H9 (cell line): Measurements from ENCODE around the gene CARMIL3. TPM values are rescaled to one million over a fixed set of nuclear protein-coding genes. Genes with fewer than 3 reads are reported as not detected.

Source experiments
- DNase-seq: peaks from one replicate; pipeline ENCODE4 v3.0.0-alpha.2; 2017
- H2AFZ ChIP-seq: one replicate; pipeline ENCODE4 v1.6.1; 2013; ENCODE audit warnings: mild to moderate bottlenecking, low read length, control low read depth, moderate library complexity
- H2AK5ac ChIP-seq: 2 replicates; pipeline ENCODE4 v1.6.1; 2013; ENCODE audit warnings: low read length, control low read depth, mixed read lengths; ENCODE audit not compliant: insufficient read length
- H2BK120ac ChIP-seq: one replicate; pipeline ENCODE4 v1.6.1; 2013; ENCODE audit warnings: low read depth, mild to moderate bottlenecking, low read length, control low read depth, inconsistent platforms; ENCODE audit not compliant: poor library complexity, severe bottlenecking
- H2BK12ac ChIP-seq: 2 replicates; pipeline ENCODE4 v1.6.1; 2013; ENCODE audit warnings: low read length, control low read depth, mixed read lengths, low read depth; ENCODE audit not compliant: insufficient read length
- H2BK15ac ChIP-seq: 2 replicates; pipeline ENCODE4 v1.6.1; 2013; ENCODE audit warnings: low read depth, low read length, control low read depth
- H2BK20ac ChIP-seq: one replicate; pipeline ENCODE4 v1.6.1; 2013; ENCODE audit warnings: low read depth, mild to moderate bottlenecking, low read length, control low read depth, inconsistent platforms; ENCODE audit not compliant: poor library complexity, severe bottlenecking
- H2BK5ac ChIP-seq: 2 replicates; pipeline ENCODE4 v1.6.1; 2013; ENCODE audit warnings: low read length, control low read depth, mixed read lengths; ENCODE audit not compliant: insufficient read length
- H3K14ac ChIP-seq: 2 replicates; pipeline ENCODE4 v1.6.1; 2013; ENCODE audit warnings: low read length, control low read depth; ENCODE audit not compliant: insufficient read depth
- H3K18ac ChIP-seq: 2 replicates; pipeline ENCODE4 v1.6.1; 2013; ENCODE audit warnings: low read depth, mild to moderate bottlenecking, mixed read lengths, low read length, control low read depth; ENCODE audit not compliant: insufficient read length
- H3K23ac ChIP-seq: 2 replicates; pipeline ENCODE4 v1.6.1; 2013; ENCODE audit warnings: low read length, control low read depth, mixed read lengths, low read depth; ENCODE audit not compliant: insufficient read length
- H3K23me2 ChIP-seq: 2 replicates; pipeline ENCODE4 v1.6.1; 2013; ENCODE audit warnings: low read depth, mild to moderate bottlenecking, mixed read lengths, low read length, control low read depth; ENCODE audit not compliant: insufficient read length, poor library complexity, severe bottlenecking
- H3K27ac ChIP-seq: 2 replicates; pipeline ENCODE4 v1.5.1; 2013; ENCODE audit warnings: low read length, control low read depth, mixed read lengths, low read depth; ENCODE audit not compliant: insufficient read length
- H3K27me3 ChIP-seq: 2 replicates; pipeline ENCODE4 v1.6.1; 2013; ENCODE audit warnings: low read length, control low read depth, inconsistent platforms; ENCODE audit not compliant: insufficient read depth
- H3K4ac ChIP-seq: 2 replicates; pipeline ENCODE4 v1.6.1; 2013; ENCODE audit warnings: low read depth, mild to moderate bottlenecking, control low read depth, inconsistent platforms, low read length, moderate library complexity
- H3K4me1 ChIP-seq: 2 replicates; pipeline ENCODE4 v1.6.1; 2013; ENCODE audit warnings: low read length, control low read depth, inconsistent platforms; ENCODE audit not compliant: insufficient read depth
- H3K4me2 ChIP-seq: 2 replicates; pipeline ENCODE4 v1.6.1; 2013; ENCODE audit warnings: low read length, control low read depth, mixed read lengths; ENCODE audit not compliant: insufficient read length, insufficient read depth
- H3K56ac ChIP-seq: 2 replicates; pipeline ENCODE4 v1.6.1; 2013; ENCODE audit warnings: low read depth, mild to moderate bottlenecking, mixed read lengths, low read length, control low read depth; ENCODE audit not compliant: insufficient read length
- H3K79me1 ChIP-seq: 2 replicates; pipeline ENCODE4 v1.6.1; 2013; ENCODE audit warnings: low read depth, mild to moderate bottlenecking, moderate library complexity, low read length, control low read depth, inconsistent platforms; ENCODE audit not compliant: insufficient read depth, poor library complexity, severe bottlenecking
- H3K79me2 ChIP-seq: 2 replicates; pipeline ENCODE4 v1.6.1; 2013; ENCODE audit warnings: low read length, control low read depth, inconsistent platforms; ENCODE audit not compliant: insufficient read depth
- H3K9ac ChIP-seq: 2 replicates; pipeline ENCODE4 v1.6.1; 2013; ENCODE audit warnings: low read length, control low read depth, mixed read lengths; ENCODE audit not compliant: insufficient read length; ENCODE audit errors: extremely low read depth
- H3K9me3 ChIP-seq: one replicate; pipeline ENCODE4 v1.6.1; 2013; ENCODE audit warnings: low read depth, low read length, inconsistent platforms; ENCODE audit not compliant: control insufficient read depth
- H3T11ph ChIP-seq: one replicate; pipeline ENCODE4 v1.6.1; 2013; ENCODE audit warnings: mild to moderate bottlenecking, low read length, control low read depth, inconsistent platforms
- H4K20me1 ChIP-seq: one replicate; pipeline ENCODE4 v1.6.1; 2013; ENCODE audit not compliant: control insufficient read depth, insufficient read length, insufficient read depth
- H4K5ac ChIP-seq: 2 replicates; pipeline ENCODE4 v1.6.1; 2013; ENCODE audit warnings: low read depth, mild to moderate bottlenecking, mixed read lengths, low read length, control low read depth; ENCODE audit not compliant: insufficient read length
- H4K8ac ChIP-seq: replicated peaks from 2 replicates; pipeline ENCODE4 v1.6.1; 2013; ENCODE audit warnings: low read length, control low read depth, mixed read lengths, low read depth; ENCODE audit not compliant: insufficient read length
- H4K91ac ChIP-seq: 2 replicates; pipeline ENCODE4 v1.6.1; 2013; ENCODE audit warnings: low read depth, mild to moderate bottlenecking, moderate library complexity, mixed read lengths, low read length, control low read depth; ENCODE audit not compliant: insufficient read length
- H3K27ac Mint-ChIP-seq, 3 experiments: 2 replicates in 2 of 3; 3 replicates in 1 of 3; pipeline ENCODE4 v1.8.0; 2020 to 2021; ENCODE audit warnings: mixed read lengths in 3 of 3, mild to moderate bottlenecking in 1 of 3, moderate library complexity in 1 of 3
- H3K27me3 Mint-ChIP-seq: 2 replicates; pipeline ENCODE4 v1.8.0; 2021; ENCODE audit warnings: low read depth, mild to moderate bottlenecking, moderate library complexity, mixed read lengths
- H3K36me3 Mint-ChIP-seq, 3 experiments: 2 replicates in 2 of 3; 3 replicates in 1 of 3; pipeline ENCODE4 v1.8.0; 2020 to 2021; ENCODE audit warnings: low read depth in 3 of 3, mixed read lengths in 3 of 3; ENCODE audit not compliant: insufficient read depth in 1 of 3
- H3K4me1 Mint-ChIP-seq, 2 experiments: 2 replicates each; pipeline ENCODE4 v1.8.0; 2020; ENCODE audit warnings: mixed read lengths in 2 of 2
- H3K4me3 Mint-ChIP-seq, 2 experiments: 2 replicates in 1 of 2; 3 replicates in 1 of 2; pipeline ENCODE4 v1.8.0; 2020 to 2021; ENCODE audit warnings: mild to moderate bottlenecking in 2 of 2, mixed read lengths in 2 of 2, moderate library complexity in 1 of 2
- H3K9me3 Mint-ChIP-seq, 2 experiments: 2 replicates in 1 of 2; 3 replicates in 1 of 2; pipeline ENCODE4 v1.8.0; 2020; ENCODE audit warnings: mild to moderate bottlenecking in 2 of 2, mixed read lengths in 2 of 2, moderate library complexity in 1 of 2
- CTCF ChIP-seq: fragments of 200-600 bp; sonication (generic); conservative IDR thresholded peaks from 3 replicates; pipeline ENCODE4 v1.8.0; 2021; ENCODE audit warnings: antibody characterized with exemption, mild to moderate bottlenecking
- WGBS: extraction: QIAGEN DNeasy Blood & Tissue Kit; methylation state at CpG from one replicate; pipeline ENCODE4 v1.1.7; 2013; ENCODE audit warnings: missing lambda C conversion rate, low lambda C conversion rate, mixed read lengths; ENCODE audit not compliant: insufficient read length; ENCODE audit errors: extremely low coverage; 5-methylcytosine and 5-hydroxymethylcytosine counted together
- total RNA-seq: library from RNA; stranded (reverse); gene quantifications from 2 replicates; pipeline ENCODE4 v1.2.1, GENCODE V29; 2021

Gene CARMIL3
- total RNA-seq, 1 experiment from 2014 or later, result 5.8 TPM

DNA sequence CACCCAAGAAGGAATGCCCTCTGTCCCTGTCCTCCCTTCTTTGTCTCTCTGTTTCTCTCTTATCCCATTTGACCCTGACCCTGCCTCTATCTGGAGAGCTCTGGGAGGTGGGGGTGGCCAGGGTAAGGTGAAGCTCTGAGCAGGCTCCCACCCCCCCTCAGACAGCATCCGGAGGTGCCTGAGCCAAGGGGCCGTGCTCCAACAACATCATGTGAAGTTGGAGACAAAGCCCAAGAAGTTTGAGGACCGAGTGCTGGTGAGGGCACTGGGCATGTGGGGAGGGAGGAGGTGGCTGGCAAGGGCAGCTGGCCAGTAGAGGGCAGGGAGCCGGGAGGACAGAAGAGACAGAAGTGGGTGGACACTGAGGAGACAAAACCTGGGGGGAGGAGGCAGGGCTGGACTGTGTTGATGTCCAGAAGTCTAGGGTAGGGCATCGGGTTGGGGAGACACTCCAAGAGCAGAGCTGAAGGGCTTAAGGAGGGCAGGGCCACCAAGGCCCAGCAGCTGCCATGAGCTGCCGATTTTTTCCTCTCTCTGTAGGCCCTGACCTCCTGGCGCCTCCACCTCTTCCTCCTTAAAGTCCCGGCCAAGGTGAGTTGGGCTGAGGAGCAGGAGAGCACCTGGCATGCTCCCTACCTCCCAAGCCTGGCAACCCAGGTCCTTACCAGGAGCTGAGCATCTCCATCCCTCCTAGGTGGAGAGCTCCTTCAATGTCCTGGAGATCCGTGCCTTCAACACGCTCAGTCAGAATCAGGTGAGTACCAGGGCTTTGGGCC lies 1.9 kb downstream of the CARMIL3 start:
- H3K36me3 Mint-ChIP-seq, result peaks cover 0 to 6% (median 3%) of the 10 kb centered on the region in 3 experiments; a peak in 5 of 7 replicates
- no peak overlapping the region for H3K23ac ChIP-seq

More for the DNA sequence above, 1.9 kb downstream of the CARMIL3 start:
- H2BK15ac ChIP-seq, result no peak overlapping the region
- no peak overlapping the region for H4K8ac ChIP-seq
- peaks cover 8% of the 10 kb centered on the region for H3K23me2 ChIP-seq
- H3K27me3 Mint-ChIP-seq, result peaks cover 5% of the 10 kb centered on the region
- peak overlapping the region in 1 of 2 experiments; percentile 77; a peak in 2 of 5 replicates for H3K4me3 Mint-ChIP-seq
- no peak overlapping the region for H3K9ac ChIP-seq
- H3K9me3 ChIP-seq, result no peaks in the 10 kb centered on the region
- no peak overlapping the region for H4K91ac ChIP-seq
- H3K56ac ChIP-seq, result no peak overlapping the region
- peaks cover 16 to 23% of the 10 kb centered on the region in 2 experiments for H3K4me1 Mint-ChIP-seq
- no peak overlapping the region for H4K5ac ChIP-seq
- no peaks in the 10 kb centered on the region for H3K27me3 ChIP-seq
- no peak overlapping the region for H2BK12ac ChIP-seq
- H2BK20ac ChIP-seq, result no peak overlapping the region
- no peak overlapping the region for H3K27ac Mint-ChIP-seq
- no peak for DNase-seq
- H3T11ph ChIP-seq, result no peak overlapping the region
- no peaks in the 10 kb centered on the region for H3K79me2 ChIP-seq
- H2BK120ac ChIP-seq, result no peak overlapping the region
- H3K4me1 ChIP-seq, result no peaks in the 10 kb centered on the region
- H3K9me3 Mint-ChIP-seq, result no peaks in the 10 kb centered on the region; a peak in 1 of 5 replicates
- H3K79me1 ChIP-seq, result no peaks in the 10 kb centered on the region
- TF ChIP-seq CTCF, result no peak
- H3K27ac ChIP-seq, result no peak overlapping the region
- no peak overlapping the region for H3K14ac ChIP-seq
- no peak overlapping the region for H3K4me2 ChIP-seq
- no CpG with 5 or more reads among the region's 10 CpGs for WGBS
- H3K4ac ChIP-seq, result no peak overlapping the region
- H4K20me1 ChIP-seq, result peaks cover 2% of the 10 kb centered on the region
- no peak overlapping the region for H2BK5ac ChIP-seq
- H2AK5ac ChIP-seq, result no peak overlapping the region
- no peak overlapping the region for H2AFZ ChIP-seq
- H3K18ac ChIP-seq, result no peak overlapping the region
